Dermis microvascular lymphatic vessel endothelial cell (primary cell): ENCODE measurements around the gene IGFBP7. TPM values are rescaled to one million over a fixed set of nuclear protein-coding genes. Genes with fewer than 3 reads are reported as not detected.
"Not testable (repeated sequence)": the region's sequence is repeated elsewhere in the genome, so short reads cannot be mapped to it uniquely, and the experiment has no call there.

Experiments
- DNase-seq, 2 donors: peaks; one replicate each; pipeline versions ENCODE4 v3.0.0 to v3.0.0-alpha.2; 2010; ENCODE audit warnings: low read depth in 2 of 2
- total RNA-seq: library from RNA; depleted of rRNA; stranded (reverse); fragments of >200 nt; gene quantifications from 2 replicates; pipeline ENCODE4 v1.2.1, GENCODE V29; 2014

The IGFBP7 gene
- total RNA-seq, 1 donor from 2014 or later = 598 TPM

DNA sequence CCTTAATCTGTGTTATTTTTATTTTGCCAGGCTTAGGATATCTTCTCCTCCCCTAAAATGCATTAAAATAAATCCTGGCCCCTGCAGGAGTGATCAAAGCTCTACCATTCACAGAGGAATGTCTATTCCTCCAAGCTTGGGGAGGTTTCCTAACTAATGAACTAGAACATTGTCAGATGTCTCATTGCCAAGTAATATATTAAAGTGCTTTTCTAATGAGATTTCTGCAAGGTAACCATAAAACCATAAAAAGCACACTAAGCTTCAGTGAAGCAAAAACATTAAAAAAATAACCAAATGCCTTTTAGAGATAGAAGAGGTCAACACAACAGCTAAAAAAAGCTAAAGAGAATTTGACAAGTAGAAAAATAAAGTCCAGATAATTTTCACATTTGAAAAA lies 34.8 kb downstream of the IGFBP7 start:
- DNase-seq = no peak

DNA sequence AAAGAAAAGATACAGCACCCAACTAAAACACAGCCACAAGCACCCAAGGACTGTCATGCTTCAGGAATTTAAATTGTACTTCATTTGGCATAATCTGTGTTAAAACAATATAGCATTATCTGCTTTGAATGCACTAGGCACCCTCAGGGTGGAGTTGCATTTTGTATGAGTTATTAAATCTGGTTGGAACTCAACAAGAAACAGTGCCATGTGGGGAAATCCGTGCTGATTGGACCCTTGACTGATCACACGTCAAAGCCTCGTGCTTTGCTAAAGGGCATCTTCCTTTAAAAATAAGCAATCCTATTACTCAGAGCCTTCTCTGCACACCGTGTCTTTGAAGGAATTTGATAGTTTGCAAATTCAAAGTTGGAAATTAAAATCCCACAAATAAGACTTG lies 35.4 kb downstream of the IGFBP7 start:
- no peak for DNase-seq

DNA sequence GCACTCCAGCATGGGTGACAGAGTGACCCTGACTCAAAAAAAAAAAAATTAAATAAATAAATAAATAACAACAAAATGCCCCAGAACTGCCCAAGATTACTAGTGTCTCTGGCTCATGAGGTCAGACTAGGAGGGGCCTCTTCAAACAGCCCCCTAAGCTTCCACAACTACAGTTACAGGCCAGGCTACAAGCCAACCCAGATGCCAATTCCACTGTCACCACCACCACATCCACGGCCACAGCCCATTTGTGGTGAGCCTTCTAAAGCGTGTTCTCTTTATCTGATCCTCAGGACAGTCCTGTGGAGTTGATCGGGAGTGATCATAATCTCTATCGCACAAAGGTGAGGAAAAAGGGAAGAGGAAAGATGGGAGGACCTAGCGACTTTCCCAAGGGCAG lies 36.6 kb downstream of the IGFBP7 start:
- DNase-seq = no peak

DNA sequence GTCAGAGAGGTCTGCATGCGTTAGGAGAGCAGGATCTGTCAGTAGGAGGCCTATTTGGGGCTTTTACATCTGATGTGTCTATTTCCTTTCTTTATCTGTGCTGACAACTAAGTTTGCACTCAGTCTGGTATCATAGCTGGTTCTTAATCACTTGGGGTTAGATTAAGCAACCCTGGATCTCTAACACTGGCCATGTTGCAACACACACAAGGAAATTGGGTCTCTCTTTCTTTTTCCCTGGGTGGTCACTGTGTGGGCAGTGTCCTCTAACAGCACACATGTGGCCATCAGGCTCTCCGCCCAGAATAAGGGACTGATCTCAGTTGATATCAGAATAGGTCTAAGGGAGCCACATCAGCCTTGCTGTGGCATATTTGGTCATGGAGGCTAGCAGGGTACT lies 38.9 kb downstream of the IGFBP7 start:
- DNase-seq = no peak

DNA sequence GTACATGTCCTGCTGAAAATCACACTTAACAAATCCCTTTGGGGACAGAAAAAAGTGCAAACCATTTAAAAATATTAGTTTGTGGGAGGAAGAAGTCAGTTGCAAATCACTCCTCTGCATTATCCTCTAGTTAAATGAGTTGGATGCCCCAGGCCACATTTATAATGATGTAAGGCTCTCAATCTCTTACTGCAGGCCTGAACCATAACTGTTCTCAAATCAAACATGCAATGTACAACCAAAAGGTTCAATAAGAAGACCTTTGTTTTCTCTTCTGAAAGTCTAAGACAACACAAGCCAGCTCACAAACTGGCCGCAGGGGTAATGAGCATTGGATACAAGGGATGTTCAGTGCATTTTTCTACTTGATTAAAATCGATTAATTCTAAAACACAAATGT lies 39.7 kb downstream of the IGFBP7 start:
- DNase-seq = no peak

DNA sequence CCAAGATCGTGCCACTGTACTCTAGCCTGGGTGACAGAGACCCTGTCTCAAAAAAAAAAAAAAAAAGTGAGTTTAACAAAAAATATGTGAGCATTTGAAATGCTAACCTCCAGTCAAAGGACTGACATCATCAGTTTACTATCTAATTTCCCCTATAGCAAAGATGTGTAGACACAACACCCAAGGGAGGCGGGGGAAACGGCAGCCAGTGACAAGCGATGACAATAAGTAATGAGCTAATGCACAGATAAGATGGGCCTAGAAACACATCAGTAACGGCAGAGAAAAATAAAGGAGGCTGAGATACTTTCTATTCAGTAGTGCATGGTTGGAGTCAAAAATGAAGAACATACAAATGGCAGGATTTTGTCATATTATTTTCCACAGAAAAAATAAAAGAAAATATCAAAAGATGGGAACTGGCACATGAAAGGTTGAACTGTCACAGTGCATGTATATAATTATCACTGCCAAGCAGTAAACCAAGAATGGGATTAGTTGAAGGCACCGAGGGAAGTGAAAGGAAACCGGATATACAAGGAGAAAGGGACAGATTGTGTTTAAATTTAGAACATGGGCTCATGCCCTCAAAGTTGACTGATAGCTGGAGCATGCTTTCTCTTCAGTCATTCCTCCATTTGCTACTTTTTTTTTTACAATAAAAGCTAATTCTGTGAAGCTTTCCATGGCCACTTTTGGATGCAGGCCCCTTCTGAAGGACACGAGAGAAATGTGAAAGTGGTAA lies 41.8 kb downstream of the IGFBP7 start:
- no peak for DNase-seq

DNA sequence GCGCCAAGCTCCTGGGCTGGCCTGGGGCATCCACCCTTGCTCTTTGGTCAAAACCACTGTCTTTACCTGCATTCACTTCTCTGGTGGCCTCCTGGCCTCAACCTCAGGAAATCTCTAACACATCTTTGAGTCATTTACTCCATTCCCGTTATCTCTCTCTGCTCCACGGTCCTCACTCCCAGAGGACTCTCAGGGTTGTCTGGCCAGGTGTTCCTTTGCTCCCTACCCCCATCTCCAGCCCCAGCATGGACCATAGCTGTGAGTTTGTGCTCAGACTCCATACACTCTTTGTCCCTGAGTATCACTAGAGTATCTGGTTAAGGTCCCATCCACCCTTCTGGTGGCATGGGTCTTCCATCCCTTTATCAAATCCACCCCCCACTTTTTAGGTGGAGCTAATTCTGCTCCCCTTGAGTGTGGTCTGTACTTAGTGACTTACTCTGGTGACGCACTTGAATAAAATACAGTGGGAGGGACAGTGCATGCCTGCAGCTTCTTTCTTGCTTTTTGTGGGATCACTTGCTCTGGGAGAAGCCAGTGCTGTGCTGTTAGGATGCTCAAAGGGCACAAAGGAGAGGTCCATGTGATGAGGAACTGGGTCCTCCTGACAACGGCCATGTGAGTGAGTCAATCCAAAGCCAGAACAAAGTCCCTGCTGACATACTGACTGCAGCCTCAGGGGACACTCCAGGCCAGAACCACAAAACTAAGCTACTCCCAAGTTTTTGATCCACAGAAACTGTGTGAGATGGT lies 44.3 kb downstream of the IGFBP7 start:
- DNase-seq = no peak

DNA sequence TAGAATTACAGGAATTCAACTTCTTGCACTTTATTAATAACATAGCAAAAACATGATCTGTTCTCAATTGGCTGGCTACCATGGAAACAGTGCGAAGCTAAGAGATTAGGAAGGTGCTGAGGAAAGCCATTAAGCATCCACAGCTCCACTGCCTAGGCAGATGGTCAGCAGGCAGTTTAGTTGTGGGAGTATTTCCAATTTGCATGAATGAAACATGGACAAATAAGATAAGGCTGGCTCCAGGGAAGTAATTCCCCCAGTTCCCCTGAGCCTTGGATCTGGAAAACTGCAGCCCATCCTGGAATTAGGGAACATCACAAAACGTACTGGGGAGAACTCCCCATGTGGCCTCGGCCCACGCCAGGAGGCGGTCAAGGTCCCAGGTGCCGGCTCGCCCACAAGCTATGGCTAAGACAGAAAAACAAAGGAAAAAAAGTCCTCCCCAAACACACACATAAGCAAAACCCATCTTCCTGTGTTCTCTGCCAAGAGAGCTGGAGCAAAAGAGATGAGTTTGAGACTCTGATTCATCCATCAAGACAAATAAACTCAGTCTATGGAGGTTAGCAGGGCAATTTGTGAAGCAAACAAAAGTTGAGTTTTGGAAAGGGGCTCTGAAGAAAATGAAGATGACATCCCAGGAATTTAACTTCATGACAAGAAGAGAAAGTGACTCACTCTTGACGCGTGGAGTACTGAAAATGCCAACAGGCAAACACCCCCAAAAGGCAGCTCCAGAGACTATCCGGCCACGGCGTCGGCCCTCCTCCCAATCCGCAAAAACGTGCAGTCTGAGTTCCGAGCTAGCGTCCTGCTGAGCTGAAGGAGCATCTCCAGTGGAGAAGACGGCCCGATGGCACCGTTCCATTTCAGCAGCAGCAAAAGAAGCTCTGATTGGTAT lies 45.1 kb downstream of the IGFBP7 start:
- peak in 1 of 2 donors; percentile 83 for DNase-seq

DNA sequence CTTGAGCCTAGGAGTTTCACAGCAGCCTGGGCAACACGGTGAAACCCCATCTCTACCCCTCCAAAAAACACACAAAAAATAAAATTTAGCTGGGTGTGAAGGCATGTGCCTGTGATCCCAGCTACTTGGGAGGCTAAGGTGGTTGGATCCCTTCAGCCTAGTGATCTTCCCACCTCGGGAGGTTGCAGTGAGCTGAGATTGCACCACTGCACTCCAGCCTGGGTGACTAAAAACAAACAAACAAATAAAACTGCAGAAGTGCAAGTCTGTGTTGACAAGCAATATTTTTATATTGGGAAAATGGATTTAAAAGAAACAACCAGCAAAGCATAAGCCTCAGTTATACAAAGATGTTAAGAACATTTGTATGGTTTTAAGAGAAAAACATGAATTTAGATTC lies 46.1 kb downstream of the IGFBP7 start:
- no peak for DNase-seq

DNA sequence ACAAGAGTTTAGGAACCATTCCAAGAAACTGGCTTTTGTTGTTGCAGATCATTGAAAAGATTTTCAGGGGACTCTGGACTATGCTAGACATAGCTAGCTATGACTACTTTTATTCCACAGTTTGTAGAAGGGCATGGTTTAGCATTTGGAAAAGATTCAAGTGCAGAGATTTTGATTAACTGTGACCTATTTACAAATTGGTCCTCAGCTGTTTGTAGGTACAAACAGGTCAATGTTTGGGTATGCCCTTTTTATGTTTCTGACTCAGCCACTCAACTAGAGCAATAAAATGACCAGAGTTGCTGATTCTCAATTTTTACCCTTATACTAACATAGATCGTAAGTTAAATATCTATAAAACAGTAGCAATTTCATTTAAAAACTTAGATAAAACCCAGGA lies 46.7 kb downstream of the IGFBP7 start:
- DNase-seq = no peak

DNA sequence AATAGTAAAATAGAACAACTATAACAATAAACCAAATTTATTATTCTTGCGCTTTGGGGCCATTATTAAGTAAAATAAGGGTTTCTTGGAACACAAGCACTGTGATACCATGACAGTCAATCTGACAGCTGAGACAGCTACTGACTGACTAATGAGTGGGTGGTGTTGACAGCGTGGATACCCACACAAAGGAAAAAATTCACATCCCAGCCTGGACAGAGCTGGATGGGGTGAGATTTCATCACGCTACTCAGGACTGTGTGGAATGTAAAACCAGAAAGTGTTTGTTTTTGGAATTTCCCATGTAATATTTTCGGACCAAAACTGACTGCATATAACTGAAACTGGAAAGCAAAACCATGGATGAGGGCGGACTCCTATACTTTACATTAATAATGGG lies 48.8 kb downstream of the IGFBP7 start:
- peak in 1 of 2 donors; percentile 50 for DNase-seq

DNA sequence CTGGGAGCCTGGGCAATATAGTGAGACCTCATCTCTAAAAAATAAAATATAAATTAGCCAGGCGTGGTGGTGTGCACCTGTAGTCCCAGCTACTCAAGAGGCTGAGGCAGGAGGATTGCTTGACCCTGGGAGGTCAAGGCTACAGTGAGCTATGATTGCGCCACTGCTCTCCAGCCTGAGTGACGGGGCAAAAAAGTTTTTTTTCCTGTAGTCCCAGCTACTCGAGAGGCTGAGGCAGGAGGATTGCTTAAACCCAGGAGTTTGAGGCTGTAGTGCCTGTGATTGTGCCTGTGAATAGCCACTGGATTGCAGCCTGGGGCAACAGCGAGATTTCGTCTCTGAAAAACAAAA lies 49.5 kb downstream of the IGFBP7 start:
- DNase-seq = not testable (repeated sequence)

DNA sequence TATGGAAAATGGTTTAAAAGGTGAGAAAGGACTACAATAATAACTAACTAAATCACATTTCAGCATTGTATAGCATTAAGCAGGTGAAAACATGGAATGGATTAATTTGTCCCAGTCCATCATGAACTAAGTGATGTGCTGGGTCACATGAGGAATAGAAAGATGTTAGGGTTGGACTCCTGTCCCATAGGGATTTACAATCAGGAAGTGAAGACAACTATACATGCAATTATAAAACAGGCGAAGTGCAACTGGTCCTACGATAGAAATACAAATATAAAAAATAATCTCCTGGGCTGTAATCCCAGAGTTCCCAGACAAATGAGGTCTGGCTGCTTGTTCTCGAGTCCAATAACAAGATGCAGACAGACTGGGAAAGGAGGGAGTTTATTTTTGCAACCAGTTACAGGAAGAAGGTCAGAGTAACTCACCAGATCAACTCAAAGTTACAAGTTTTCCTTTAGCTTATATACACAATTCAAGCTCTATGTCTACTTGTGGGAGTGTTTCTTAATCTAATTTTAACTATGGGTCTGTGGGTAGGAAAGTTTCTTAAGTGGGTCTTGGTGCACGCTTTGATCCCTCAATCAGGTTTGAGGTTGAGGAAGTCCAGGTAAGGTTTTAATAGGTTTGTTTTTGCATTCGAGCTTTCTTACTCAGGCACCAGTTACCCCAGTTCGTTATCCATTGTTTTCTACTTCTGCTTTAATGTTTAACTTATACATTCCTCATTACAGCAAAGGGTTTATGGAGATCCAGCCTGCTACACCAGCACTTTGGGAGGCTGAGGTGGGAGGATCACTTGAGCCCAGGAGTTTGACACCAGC lies 50.1 kb downstream of the IGFBP7 start:
- DNase-seq = no peak

DNA sequence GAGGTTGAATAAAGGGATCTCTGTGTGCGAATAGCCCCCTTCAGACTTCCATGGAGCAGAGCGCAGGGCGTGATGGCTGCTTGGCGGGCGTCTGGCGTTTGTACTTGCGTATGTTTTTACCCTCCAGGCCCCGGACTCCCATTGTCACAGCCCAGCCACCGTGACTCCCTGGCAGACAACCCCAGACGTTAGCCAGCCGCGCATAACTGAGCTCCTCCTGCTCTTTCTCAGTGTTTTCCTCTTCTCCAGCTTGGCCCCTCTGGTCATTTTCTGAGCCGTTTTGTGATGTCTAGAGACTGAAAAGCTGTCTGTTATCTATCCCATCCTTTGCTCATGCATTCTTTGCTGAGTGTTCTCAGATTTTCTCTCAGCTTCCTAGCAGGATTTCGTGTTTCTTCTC lies 54.3 kb downstream of the IGFBP7 start:
- no peak for DNase-seq

DNA sequence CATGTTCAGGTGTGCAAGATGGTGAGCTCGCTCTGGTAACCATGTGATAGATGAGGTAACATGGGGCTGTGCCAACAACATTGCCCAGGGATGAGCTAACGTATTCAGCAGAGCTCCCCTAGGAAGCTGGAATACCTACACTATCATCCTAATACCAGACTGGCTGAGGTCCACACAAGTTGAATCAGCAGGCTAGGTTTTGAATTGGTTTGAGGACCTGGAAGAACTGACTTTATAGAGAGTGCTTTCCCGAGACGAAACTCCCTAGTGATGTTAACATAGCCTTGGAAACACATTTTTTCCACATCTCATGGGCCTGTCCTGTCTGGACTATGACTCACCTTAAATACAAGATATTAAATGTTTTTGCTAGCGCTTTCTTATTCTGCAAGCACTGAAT lies 56.7 kb downstream of the IGFBP7 start:
- DNase-seq = peak in 1 of 2 donors; percentile 53

DNA sequence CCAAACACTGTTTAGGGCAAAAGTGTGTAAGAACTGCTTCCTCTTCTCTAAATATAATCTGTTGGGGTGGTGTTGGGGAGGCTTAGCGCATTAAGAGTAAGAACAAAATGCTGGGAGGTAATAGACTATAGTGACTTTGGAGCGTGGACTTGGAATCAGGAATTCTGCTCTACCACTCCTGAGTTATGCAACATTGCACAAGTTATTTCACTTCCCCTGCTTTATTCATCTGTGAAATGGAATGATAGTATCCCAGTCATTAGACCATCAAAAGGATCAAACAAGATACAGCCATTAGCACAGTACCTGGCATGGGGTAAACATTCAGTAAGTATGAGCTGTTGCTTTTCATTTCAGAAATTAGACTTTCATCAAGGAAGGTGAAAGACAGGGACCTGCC lies 58.7 kb downstream of the IGFBP7 start:
- DNase-seq = no peak

DNA sequence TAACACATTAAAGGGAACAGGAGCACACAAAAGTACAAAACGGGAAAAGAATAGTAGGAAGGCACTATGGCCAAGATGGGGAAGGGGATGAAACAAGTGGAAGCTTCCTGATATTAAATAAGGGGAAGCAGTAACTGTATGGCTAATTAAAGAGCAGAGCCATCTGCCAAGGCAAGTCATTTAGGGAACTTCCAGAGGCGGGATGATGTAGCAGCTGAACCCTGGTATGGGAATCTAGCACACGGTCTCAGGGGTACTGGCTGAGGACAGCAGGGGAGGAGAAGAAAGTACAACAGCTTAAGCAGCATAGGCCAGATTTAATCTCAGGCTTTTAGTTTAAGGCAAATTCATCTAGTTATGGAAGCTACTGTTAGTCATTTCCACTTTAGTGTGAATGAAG lies 59.1 kb downstream of the IGFBP7 start:
- peak in 1 of 2 donors; percentile 59 for DNase-seq

DNA sequence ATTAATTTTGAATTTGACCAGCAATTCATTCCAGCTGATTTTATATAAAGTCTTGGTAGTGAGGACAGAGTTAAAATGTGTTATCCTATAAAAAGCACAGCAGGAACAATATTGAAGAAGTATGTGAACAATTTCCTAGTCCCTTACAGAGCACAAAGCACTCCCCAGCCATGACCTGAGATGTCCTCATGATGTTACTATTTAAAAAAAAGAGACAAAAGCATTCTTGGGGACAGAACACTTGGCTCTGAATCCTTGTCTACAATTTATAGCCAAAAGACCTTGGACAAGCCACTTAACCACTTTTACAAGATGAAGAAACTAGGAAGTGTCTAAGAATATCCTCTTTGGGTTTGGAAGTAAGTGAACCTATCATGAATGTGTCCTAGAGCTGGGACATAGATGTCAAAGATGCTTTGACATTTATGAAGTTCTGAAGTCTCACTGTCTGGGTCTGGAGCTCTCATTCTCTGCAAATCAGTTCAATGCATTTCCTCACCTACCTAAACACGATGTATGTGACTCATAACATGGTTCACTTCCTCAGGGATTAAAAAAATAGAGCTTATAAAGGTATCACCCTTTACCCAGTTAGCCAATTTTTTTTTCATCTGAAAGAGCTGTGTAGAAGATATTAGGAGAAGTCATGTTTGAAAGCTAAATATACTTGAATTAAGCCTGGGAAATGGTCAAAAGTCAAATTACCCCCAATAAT lies 61.4 kb downstream of the IGFBP7 start:
- peak in 1 of 2 donors; percentile 61 for DNase-seq

DNA sequence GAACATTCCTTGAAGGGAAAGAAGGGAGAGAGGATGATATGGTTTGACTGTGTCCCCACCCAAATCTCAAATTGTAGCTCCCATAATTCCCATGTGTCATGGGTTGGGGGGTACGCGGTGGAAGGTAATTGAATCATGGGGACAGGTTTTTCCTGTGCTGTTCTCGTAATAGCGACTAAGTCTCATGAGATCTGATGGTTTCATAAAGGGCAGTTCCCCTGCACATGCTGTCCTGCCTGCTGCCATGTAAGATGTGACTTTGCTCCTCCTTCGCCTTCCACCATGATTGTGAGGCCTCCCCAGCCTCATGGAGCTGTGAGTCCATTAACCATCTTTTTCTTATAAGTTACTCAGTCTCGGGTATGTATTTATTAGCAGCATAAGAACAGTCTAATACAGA lies 63.1 kb downstream of the IGFBP7 start:
- DNase-seq = not testable (repeated sequence)

DNA sequence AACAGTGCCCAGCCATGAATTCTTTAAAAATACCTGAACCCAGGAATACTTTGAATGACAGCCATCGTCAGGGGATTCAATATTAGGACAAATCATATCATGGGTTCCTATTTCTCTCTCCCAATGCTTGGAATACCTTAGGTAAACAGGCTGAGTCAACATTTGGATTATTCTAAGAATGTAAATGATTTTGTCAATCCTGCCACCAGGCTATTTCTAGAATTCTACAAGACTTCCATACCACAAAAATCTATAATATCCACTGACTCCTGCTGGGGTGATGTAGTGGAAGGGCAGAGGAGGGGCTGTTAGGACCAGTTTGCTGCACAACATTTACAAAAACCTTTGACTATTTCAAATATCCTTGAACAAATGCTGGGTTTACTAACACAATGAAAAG lies 65.2 kb downstream of the IGFBP7 start:
- DNase-seq = no peak

DNA sequence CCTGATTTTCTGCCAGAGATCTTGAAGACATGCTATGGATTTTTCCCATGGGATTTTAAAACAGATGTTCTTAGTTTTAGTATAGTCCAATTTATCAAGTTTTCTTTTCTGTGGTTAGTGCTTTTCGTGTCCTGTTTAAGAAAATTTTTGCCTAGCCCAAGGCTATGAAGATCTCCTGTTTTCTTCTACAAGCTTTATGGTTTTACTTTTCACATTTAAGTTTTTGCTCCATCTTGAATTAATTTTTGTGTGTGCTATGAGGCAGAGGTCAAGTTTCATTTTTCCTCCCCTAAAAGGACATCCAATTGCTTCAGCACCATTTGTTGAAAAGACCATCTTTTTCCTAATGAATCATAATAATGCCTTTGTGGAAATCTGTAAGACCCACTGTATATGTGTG lies 65.9 kb downstream of the IGFBP7 start:
- DNase-seq = no peak
